GM19043 (cell line): Measurements from ENCODE around the gene HAPLN1.

Experiments used
- ATAC-seq: cut with Tn5 transposase; IDR thresholded peaks from one replicate; pipeline ENCODE4 v1.9.1; 2021; ENCODE audit warnings: low read depth; ENCODE audit not compliant: unreplicated experiment

The HAPLN1 gene

GRCh38 chr5:83653669-83654068, 67.0 kb downstream of the HAPLN1 start:
- ATAC-seq, result no peak

GRCh38 chr5:83645936-83646335, 74.7 kb downstream of the HAPLN1 start:
- no peak for ATAC-seq

GRCh38 chr5:83644301-83644700, 76.4 kb downstream of the HAPLN1 start:
- ATAC-seq, result no peak

GRCh38 chr5:83641946-83642345, 78.7 kb downstream of the HAPLN1 start:
- no peak for ATAC-seq

- no peak for ATAC-seq
Measured at GRCh38 chr5:83639911-83640310, 80.7 kb downstream of the HAPLN1 start.

GRCh38 chr5:83636156-83636555, 84.5 kb downstream of the HAPLN1 start:
- no peak for ATAC-seq

- no peak for ATAC-seq
Measured at GRCh38 chr5:83633285-83633684, 87.4 kb downstream of the HAPLN1 start.

- ATAC-seq, result no peak
Measured at GRCh38 chr5:83632874-83633273, 87.8 kb downstream of the HAPLN1 start.

GRCh38 chr5:83628360-83628759, 92.3 kb downstream of the HAPLN1 start:
- ATAC-seq, result no peak

- ATAC-seq, result no peak
Measured at GRCh38 chr5:83614841-83615240, 105.8 kb downstream of the HAPLN1 start.

- ATAC-seq, result peak; percentile 78
Measured at GRCh38 chr5:83608122-83608521, 112.5 kb downstream of the HAPLN1 start.

GRCh38 chr5:83595217-83595616, 125.4 kb downstream of the HAPLN1 start:
- ATAC-seq, result no peak

GRCh38 chr5:83590966-83591365, 129.7 kb downstream of the HAPLN1 start:
- no peak for ATAC-seq

- ATAC-seq, result no peak
Measured at GRCh38 chr5:83589786-83590185, 130.9 kb downstream of the HAPLN1 start.
